Measurements from ENCODE around the gene CDC16.

Gene CDC16

DNA sequence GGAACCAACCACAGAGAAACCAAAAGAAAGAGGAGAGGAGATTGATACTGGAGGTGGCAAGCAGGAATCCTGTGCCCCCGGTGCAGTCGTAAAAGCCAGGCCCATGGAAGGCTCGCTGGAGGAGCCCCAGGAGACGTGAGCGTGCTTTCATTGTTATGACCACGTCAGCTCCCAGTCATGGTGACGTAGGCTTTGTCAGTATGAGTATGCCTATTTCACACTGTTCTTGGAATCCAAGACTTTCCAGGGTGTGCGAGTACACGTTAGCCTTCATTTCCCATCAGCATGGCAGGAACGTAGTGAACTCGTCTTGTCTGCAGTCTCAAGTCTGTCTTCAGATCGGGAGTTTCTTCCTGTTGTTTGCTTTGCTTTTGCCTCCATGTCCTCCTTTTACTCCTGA, 64.2 kb downstream of the CDC16 start:
- H3K4me1 ChIP-seq (ENCODE audit: control insufficient read depth, insufficient read depth, low read length): no peaks in the 10 kb centered on the region
- no peak overlapping the region for H3K9ac ChIP-seq (ENCODE audit: low read depth, low read length)
- no peak overlapping the region for H3K4me3 ChIP-seq (ENCODE audit: low read depth, low read length)
- H3K36me3 ChIP-seq (ENCODE audit: control insufficient read depth, insufficient read depth, low read length): peaks cover 77% of the 10 kb centered on the region
- no peaks in the 10 kb centered on the region for H3K27me3 ChIP-seq (ENCODE audit: control insufficient read depth, insufficient read depth, low read length)
- H3K9me3 ChIP-seq (ENCODE audit: control insufficient read depth, insufficient read depth, low read length): no peaks in the 10 kb centered on the region
- H3K27ac ChIP-seq (ENCODE audit: low read depth, low read length): no peak overlapping the region

DNA sequence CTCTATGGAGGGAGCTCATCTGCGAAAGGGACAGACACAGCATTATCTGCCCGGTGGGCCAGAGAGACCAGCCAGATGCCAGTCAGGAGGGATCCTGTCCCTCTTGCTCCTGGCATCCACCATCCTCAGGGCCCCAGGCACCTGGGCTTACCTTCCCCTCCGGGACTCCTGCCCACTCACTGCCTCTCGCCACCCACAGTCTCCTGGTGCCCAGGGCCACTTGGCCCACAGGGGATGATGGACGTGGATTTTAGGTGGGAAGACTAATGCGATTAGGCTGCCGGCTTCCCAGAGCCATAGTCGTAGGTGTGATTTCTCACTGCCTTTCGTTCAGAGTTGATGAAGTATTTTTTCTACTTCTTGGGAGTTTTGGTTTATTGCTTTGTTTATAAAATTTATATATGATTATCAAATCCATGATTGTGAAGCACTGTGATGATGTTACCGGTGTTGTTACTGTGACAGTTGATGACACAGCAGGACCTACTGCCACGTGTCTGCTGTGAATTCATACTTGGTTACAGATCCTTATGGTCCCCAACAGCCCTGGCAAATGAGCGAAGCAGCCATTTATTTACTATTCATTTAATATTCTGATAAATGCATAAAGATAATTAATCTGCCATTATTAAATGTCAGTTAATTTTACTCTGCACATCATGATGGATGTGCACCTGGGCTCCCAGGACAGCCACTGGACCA, 65.1 kb downstream of the CDC16 start:
- no peak overlapping the region for H3K4me3 ChIP-seq (ENCODE audit: low read depth, low read length)
- no peak overlapping the region for H3K9ac ChIP-seq (ENCODE audit: low read depth, low read length)
- peaks cover 84% of the 10 kb centered on the region for H3K36me3 ChIP-seq (ENCODE audit: control insufficient read depth, insufficient read depth, low read length)
- H3K9me3 ChIP-seq (ENCODE audit: control insufficient read depth, insufficient read depth, low read length): no peaks in the 10 kb centered on the region
- no peak overlapping the region for H3K27ac ChIP-seq (ENCODE audit: low read depth, low read length)
- H3K4me1 ChIP-seq (ENCODE audit: control insufficient read depth, insufficient read depth, low read length): no peaks in the 10 kb centered on the region
- no peaks in the 10 kb centered on the region for H3K27me3 ChIP-seq (ENCODE audit: control insufficient read depth, insufficient read depth, low read length)

DNA sequence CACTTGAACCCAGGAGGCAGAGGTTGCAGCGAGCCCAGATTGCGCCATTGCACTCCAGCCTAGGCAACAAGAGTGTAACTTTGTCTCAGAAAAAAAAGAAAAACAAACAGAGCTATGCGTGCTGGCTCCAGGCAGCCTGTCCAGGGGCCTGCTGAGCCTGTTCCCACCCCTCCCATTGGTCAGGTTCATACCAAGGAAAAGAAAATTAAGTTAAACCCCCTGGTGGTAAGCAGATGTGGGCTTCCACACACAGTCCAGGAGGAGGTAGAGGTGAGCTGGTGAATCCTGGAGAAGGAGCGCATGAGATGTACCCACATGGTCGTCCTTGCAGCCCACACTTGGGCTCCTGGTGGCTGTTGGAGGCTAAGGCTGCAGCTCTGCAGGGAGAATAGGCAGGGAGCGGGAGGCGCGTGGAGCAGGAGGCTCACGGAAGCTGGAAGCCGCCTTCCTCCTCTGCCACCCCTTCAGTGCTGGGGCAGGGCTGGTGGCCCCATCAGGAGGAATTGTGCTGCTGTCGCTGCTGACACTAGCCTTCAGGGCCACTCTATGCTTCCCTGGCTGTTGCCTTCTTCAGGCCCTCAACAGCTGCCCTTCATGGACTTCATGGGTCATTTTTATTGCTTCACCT, 69.1 kb downstream of the CDC16 start:
- Histone ChIP-seq H3K4me3 (ENCODE audit: low read depth, low read length) (no peak overlapping the region), H3K36me3 (ENCODE audit: control insufficient read depth, insufficient read depth, low read length) (peaks cover 72% of the 10 kb centered on the region), H3K9me3 (ENCODE audit: control insufficient read depth, insufficient read depth, low read length) (no peaks in the 10 kb centered on the region), H3K4me1 (ENCODE audit: control insufficient read depth, insufficient read depth, low read length) (no peaks in the 10 kb centered on the region), H3K27me3 (ENCODE audit: control insufficient read depth, insufficient read depth, low read length) (no peaks in the 10 kb centered on the region), H3K27ac (ENCODE audit: low read depth, low read length) (no peak overlapping the region), H3K9ac (ENCODE audit: low read depth, low read length) (no peak overlapping the region)

DNA sequence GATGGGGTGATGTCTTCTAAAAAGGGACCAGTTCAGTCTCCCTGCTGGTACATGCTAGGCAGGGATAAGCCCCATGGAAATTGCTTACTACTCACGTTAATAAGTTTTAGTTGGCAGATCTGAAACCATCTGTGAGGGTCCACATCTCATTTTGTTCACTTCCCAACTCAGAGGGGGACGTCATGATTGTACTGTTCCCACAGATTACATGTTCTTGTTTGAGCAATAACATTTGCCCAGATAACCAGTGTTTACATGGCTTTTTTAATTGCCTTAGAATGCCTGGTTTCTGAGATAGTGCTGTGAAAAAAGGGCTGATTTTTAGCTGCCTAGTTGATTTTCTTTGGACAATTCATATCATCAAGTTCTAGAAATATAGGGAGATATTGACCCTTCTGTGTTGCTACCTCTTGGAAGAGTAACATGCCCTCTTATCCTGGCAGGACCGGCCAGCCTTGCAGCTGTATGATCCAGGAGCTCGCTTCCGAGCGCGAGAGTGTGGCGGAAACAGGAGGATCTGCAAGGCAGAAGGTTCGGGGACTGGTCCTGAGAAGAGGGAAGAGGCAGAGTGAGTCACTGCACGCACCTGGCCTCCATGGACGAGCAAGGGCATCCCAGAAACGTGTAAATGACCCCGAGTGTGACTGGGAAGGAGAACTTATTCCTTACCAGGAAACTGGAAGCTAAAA, 69.8 kb downstream of the CDC16 start:
- Histone ChIP-seq H3K4me1 (ENCODE audit: control insufficient read depth, insufficient read depth, low read length) (no peaks in the 10 kb centered on the region), H3K36me3 (ENCODE audit: control insufficient read depth, insufficient read depth, low read length) (peaks cover 65% of the 10 kb centered on the region), H3K27ac (ENCODE audit: low read depth, low read length) (no peak overlapping the region), H3K27me3 (ENCODE audit: control insufficient read depth, insufficient read depth, low read length) (no peaks in the 10 kb centered on the region), H3K9ac (ENCODE audit: low read depth, low read length) (no peak overlapping the region), H3K4me3 (ENCODE audit: low read depth, low read length) (no peak overlapping the region), H3K9me3 (ENCODE audit: control insufficient read depth, insufficient read depth, low read length) (no peaks in the 10 kb centered on the region)

DNA sequence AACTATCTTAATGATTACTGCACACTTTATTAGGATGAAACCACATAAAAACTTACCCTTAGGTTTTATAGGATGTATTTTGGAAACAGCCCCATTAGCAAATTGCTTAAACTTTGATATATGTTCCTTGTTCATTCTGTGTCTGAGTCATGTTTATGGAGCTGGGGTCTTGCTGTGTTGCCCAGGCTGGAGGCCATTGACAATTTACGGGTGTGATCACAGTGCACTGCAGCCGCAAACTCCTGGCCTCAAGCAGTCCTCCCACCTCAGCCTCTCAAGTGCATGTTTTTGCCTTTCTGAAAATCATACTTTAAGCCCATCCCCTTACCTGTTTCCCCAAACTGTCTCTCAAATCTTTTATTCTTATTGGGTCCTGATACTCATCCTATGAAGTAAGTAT, 74.4 kb downstream of the CDC16 start:
- H3K9me3 ChIP-seq (ENCODE audit: control insufficient read depth, insufficient read depth, low read length): no peaks in the 10 kb centered on the region
- no peak overlapping the region for H3K27ac ChIP-seq (ENCODE audit: low read depth, low read length)

DNA sequence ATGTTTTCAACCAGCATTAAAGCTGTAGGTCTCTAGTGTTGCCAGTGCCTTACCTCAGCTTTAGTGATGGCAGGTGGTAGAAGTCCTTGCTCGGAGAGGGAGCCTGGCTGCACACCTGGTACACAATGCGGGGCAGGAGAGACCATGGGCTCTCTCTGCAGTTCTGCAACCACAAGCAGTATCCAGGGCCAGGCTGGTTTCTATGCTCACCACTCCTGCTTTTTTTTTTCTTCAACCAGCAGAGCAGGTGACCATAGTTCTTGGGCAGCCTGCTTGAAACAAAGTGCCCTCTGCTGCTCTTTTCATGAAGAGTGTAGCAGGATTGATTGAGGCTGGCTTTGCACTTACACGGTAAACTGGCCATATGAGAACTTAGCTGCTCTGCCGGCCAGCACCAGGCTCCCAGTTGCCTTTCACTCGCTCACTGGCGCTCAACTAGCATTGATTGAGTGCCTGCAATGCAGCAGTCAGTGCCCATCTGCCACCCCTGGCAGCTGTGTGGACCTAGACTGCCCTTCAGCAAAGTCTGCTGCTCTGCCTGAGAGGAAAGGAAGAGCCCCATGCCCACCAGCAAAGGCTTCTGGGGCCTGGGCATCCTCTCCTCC, 75.2 kb downstream of the CDC16 start:
- Histone ChIP-seq H3K4me1 (ENCODE audit: control insufficient read depth, insufficient read depth, low read length) (peaks cover 3% of the 10 kb centered on the region; the same call in 1 of the 2 replicates), H3K9ac (ENCODE audit: low read depth, low read length) (no peak overlapping the region), H3K36me3 (ENCODE audit: control insufficient read depth, insufficient read depth, low read length) (peaks cover 18% of the 10 kb centered on the region), H3K27me3 (ENCODE audit: control insufficient read depth, insufficient read depth, low read length) (no peaks in the 10 kb centered on the region), H3K9me3 (ENCODE audit: control insufficient read depth, insufficient read depth, low read length) (no peaks in the 10 kb centered on the region), H3K27ac (ENCODE audit: low read depth, low read length) (no peak overlapping the region), H3K4me3 (ENCODE audit: low read depth, low read length) (no peak overlapping the region)

More for the DNA sequence above, 74.4 kb downstream of the CDC16 start:
- no peak overlapping the region for H3K4me3 ChIP-seq (ENCODE audit: low read depth, low read length)
- H3K4me1 ChIP-seq (ENCODE audit: control insufficient read depth, insufficient read depth, low read length): peaks cover 3% of the 10 kb centered on the region; the same call in 1 of the 2 replicates
- H3K27me3 ChIP-seq (ENCODE audit: control insufficient read depth, insufficient read depth, low read length): no peaks in the 10 kb centered on the region
- no peak overlapping the region for H3K9ac ChIP-seq (ENCODE audit: low read depth, low read length)
- peaks cover 26% of the 10 kb centered on the region for H3K36me3 ChIP-seq (ENCODE audit: control insufficient read depth, insufficient read depth, low read length)

DNA sequence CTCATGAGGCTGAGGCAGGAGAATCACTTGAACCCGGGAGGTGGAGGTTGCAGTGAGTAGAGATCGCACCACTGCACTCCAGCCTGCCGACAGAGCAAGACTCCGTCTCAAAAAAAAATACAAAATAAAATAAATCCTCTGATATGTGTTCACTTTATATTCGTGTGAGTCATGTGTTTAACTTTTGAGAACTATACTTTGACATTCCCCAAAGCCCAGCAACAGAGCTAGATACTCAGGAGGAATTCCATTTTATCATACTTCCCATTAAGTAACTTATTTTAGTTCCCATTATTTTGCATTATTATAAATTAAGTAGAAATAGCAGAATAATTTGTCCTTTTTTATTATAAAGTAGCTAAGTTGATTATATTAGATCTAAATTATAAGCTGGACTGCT, 76.3 kb downstream of the CDC16 start:
- H3K36me3 ChIP-seq (ENCODE audit: control insufficient read depth, insufficient read depth, low read length): peaks cover 14% of the 10 kb centered on the region
- H3K27ac ChIP-seq (ENCODE audit: low read depth, low read length): no peak overlapping the region
- no peak overlapping the region for H3K4me3 ChIP-seq (ENCODE audit: low read depth, low read length)
- H3K27me3 ChIP-seq (ENCODE audit: control insufficient read depth, insufficient read depth, low read length): no peaks in the 10 kb centered on the region
- no peaks in the 10 kb centered on the region for H3K9me3 ChIP-seq (ENCODE audit: control insufficient read depth, insufficient read depth, low read length)
- peaks cover 8% of the 10 kb centered on the region for H3K4me1 ChIP-seq (ENCODE audit: control insufficient read depth, insufficient read depth, low read length)
- H3K9ac ChIP-seq (ENCODE audit: low read depth, low read length): no peak overlapping the region

DNA sequence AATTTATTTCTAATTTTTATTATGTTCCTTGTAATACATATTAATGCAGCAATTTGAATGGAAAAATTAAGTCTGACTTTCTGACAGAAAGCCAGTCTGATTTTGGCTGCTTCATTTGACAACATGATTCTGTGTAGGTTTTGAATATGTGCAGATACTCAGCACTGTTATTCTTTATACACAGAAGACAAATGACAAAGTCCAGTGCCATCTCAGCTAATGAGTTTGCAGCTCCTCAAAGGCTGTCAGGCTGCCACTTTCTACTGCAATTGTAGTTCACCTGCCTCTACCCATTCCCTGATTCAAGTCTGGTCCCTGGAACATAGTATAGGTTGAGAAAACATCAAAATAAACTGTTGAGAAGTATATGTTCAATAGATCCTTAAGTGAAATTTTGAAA, 76.7 kb downstream of the CDC16 start:
- Histone ChIP-seq H3K9ac (ENCODE audit: low read depth, low read length) (no peak overlapping the region), H3K4me3 (ENCODE audit: low read depth, low read length) (no peak overlapping the region), H3K27ac (ENCODE audit: low read depth, low read length) (no peak overlapping the region), H3K27me3 (ENCODE audit: control insufficient read depth, insufficient read depth, low read length) (no peaks in the 10 kb centered on the region), H3K4me1 (ENCODE audit: control insufficient read depth, insufficient read depth, low read length) (peaks cover 8% of the 10 kb centered on the region), H3K9me3 (ENCODE audit: control insufficient read depth, insufficient read depth, low read length) (no peaks in the 10 kb centered on the region), H3K36me3 (ENCODE audit: control insufficient read depth, insufficient read depth, low read length) (peaks cover 11% of the 10 kb centered on the region; the same call in 1 of the 2 replicates)

DNA sequence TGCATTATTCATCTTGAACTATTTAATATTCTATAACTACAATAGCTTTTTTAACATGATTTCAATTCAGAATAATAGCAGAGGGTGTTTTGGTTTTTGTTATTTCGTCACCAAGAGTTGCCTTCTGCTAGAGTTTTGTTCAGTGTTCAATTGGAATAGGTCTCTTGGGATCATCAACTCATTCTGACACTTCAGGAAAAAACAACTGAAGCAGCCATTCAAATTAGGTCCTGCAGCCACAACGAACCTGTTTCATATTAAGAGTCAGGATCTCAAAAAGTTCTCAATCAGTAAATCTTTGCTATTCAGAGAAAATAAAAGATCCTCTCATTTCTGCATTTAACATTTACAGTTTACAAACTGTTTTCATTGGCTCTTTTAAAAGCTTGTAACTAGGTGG, 77.2 kb downstream of the CDC16 start:
- Histone ChIP-seq H3K9ac (ENCODE audit: low read depth, low read length) (no peak overlapping the region), H3K9me3 (ENCODE audit: control insufficient read depth, insufficient read depth, low read length) (no peaks in the 10 kb centered on the region), H3K4me1 (ENCODE audit: control insufficient read depth, insufficient read depth, low read length) (peaks cover 8% of the 10 kb centered on the region), H3K36me3 (ENCODE audit: control insufficient read depth, insufficient read depth, low read length) (peaks cover 9% of the 10 kb centered on the region; the same call in 1 of the 2 replicates), H3K27me3 (ENCODE audit: control insufficient read depth, insufficient read depth, low read length) (no peaks in the 10 kb centered on the region), H3K4me3 (ENCODE audit: low read depth, low read length) (no peak overlapping the region), H3K27ac (ENCODE audit: low read depth, low read length) (no peak overlapping the region)

DNA sequence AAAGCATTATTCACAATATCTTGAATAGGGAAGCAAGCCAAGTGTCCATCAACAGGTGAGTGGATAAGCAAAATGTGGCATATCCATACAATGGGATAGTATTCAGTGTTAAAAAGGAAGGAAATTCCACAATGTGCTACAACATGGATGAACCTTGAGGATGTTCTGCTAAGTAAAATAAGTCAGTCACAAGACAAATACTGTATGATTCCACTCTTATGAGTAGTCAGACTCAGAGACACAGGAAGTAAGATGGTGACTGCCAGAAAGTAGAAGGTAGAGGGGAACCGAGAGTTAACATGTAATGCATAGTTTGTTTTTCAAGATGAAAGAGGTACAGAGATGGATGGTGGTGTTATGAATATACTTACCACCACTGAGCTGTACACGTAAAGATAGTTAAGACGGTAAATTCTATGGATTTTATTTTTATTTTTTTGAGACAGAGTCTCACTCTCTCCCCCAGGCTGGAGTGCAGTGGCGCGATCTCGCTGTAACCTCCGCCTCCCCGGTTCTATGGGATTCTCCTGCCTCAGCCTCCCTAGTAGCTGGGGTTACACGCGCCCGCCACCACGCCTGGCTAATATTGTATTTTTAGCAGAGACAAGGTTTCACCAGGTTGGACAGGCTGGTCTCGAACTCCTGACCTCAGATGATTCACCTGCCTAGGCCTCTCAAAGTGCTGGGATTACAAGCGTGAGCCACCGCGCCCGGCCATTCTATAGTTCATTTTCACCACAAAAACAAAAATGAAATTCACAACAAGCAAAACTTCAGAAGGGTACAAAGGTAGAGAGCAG, 78.6 kb downstream of the CDC16 start:
- Histone ChIP-seq H3K27me3 (ENCODE audit: control insufficient read depth, insufficient read depth, low read length) (no peaks in the 10 kb centered on the region), H3K4me3 (ENCODE audit: low read depth, low read length) (peak overlapping the region; percentile 74), H3K4me1 (ENCODE audit: control insufficient read depth, insufficient read depth, low read length) (peaks cover 8% of the 10 kb centered on the region), H3K9ac (ENCODE audit: low read depth, low read length) (peak overlapping the region; percentile 84; the same call in 1 of the 2 replicates), H3K27ac (ENCODE audit: low read depth, low read length) (peak overlapping the region; percentile 91), H3K36me3 (ENCODE audit: control insufficient read depth, insufficient read depth, low read length) (0 out of 2 replicates have a peak, but pooled peaks cover 3% of the 10 kb centered on the region), H3K9me3 (ENCODE audit: control insufficient read depth, insufficient read depth, low read length) (no peaks in the 10 kb centered on the region)

Measured in HUES48 (cell line).